ENCODE measurements around the gene SPARCL1.

Gene SPARCL1

GRCh38 chr4:87527431-87528220 lies 1.6 kb downstream of the SPARCL1 start:
- Histone ChIP-seq H3K9ac (ENCODE audit: low read length) (no peak overlapping the region), H2AFZ (ENCODE audit: low read length) (no peak overlapping the region), H3F3A (ENCODE audit: insufficient read depth, low read length) (no peaks in the 10 kb centered on the region), H3K36me3 (replicated peaks; ENCODE audit: insufficient read depth, low read length) (no peaks in the 10 kb centered on the region), H4K20me1 (ENCODE audit: insufficient read depth, low read length) (no peaks in the 10 kb centered on the region), H3K4me1 (ENCODE audit: low read length) (no peaks in the 10 kb centered on the region), H3K9me2 (replicated peaks; ENCODE audit: insufficient read depth, low read length) (no peaks in the 10 kb centered on the region), H3K4me3 (ENCODE audit: low read length) (no peak overlapping the region), H3K9me3 (replicated peaks; ENCODE audit: insufficient read depth, low read length) (no peaks in the 10 kb centered on the region), H3K27ac (ENCODE audit: low read length) (no peak overlapping the region), H3K4me2 (ENCODE audit: low read depth, low read length) (no peak overlapping the region), H3K79me2 (ENCODE audit: low read length) (no peaks in the 10 kb centered on the region), H3K27me3 (replicated peaks; ENCODE audit: insufficient read depth, low read length) (no peaks in the 10 kb centered on the region)
- TF ChIP-seq EZH2 (optimal IDR thresholded peaks at IDR 0.05; ENCODE audit: low read depth, low read length) = no peak
- DNase-seq = no peak

- no peak overlapping the region for H3K9ac ChIP-seq (ENCODE audit: low read length)
- no peaks in the 10 kb centered on the region for H4K20me1 ChIP-seq (ENCODE audit: insufficient read depth, low read length)
- H3K4me2 ChIP-seq (ENCODE audit: low read depth, low read length) = no peak overlapping the region
- no peak overlapping the region for H2AFZ ChIP-seq (ENCODE audit: low read length)
- H3K79me2 ChIP-seq (ENCODE audit: low read length) = no peaks in the 10 kb centered on the region
- TF ChIP-seq CTCF (IDR thresholded peaks at IDR 0.05; ENCODE audit: low read length) (no peak), EZH2 (optimal IDR thresholded peaks at IDR 0.05; ENCODE audit: low read depth, low read length) (no peak), EZH2phosphoT487 (IDR thresholded peaks at IDR 0.05; ENCODE audit: low read length) (no peak)
- H3K27ac ChIP-seq (ENCODE audit: low read length) = no peak overlapping the region
- no peaks in the 10 kb centered on the region for H3K9me3 ChIP-seq (replicated peaks; ENCODE audit: insufficient read depth, low read length)
- H3F3A ChIP-seq (ENCODE audit: insufficient read depth, low read length) = no peaks in the 10 kb centered on the region
- no peaks in the 10 kb centered on the region for H3K27me3 ChIP-seq (replicated peaks; ENCODE audit: insufficient read depth, low read length)
- no peak for DNase-seq
- no peaks in the 10 kb centered on the region for H3K9me2 ChIP-seq (replicated peaks; ENCODE audit: insufficient read depth, low read length)
- no peak overlapping the region for H3K4me3 ChIP-seq (ENCODE audit: low read length)
- H3K4me1 ChIP-seq (ENCODE audit: low read length) = peaks cover 13% of the 10 kb centered on the region
- no peaks in the 10 kb centered on the region for H3K36me3 ChIP-seq (replicated peaks; ENCODE audit: insufficient read depth, low read length)
Observed at GRCh38 chr4:87525636-87526295, 3.4 kb downstream of the SPARCL1 start.

- Histone ChIP-seq H4K20me1 (ENCODE audit: insufficient read depth, low read length) (no peaks in the 10 kb centered on the region), H2AFZ (ENCODE audit: low read length) (no peak overlapping the region), H3K9ac (ENCODE audit: low read length) (no peak overlapping the region), H3K36me3 (replicated peaks; ENCODE audit: insufficient read depth, low read length) (no peaks in the 10 kb centered on the region), H3K9me3 (replicated peaks; ENCODE audit: insufficient read depth, low read length) (no peaks in the 10 kb centered on the region), H3K9me2 (replicated peaks; ENCODE audit: insufficient read depth, low read length) (no peaks in the 10 kb centered on the region), H3K4me2 (ENCODE audit: low read depth, low read length) (no peak overlapping the region), H3F3A (ENCODE audit: insufficient read depth, low read length) (no peaks in the 10 kb centered on the region), H3K27me3 (replicated peaks; ENCODE audit: insufficient read depth, low read length) (no peaks in the 10 kb centered on the region), H3K79me2 (ENCODE audit: low read length) (no peaks in the 10 kb centered on the region), H3K27ac (ENCODE audit: low read length) (no peak overlapping the region), H3K4me3 (ENCODE audit: low read length) (no peak overlapping the region), H3K4me1 (ENCODE audit: low read length) (peaks cover 13% of the 10 kb centered on the region)
- no peak for TF ChIP-seq EZH2 (optimal IDR thresholded peaks at IDR 0.05; ENCODE audit: low read depth, low read length)
- TF ChIP-seq EZH2phosphoT487 (IDR thresholded peaks at IDR 0.05; ENCODE audit: low read length) = no peak
- TF ChIP-seq CTCF (IDR thresholded peaks at IDR 0.05; ENCODE audit: low read length) = no peak
- DNase-seq = no peak
Observed at GRCh38 chr4:87524456-87524855, 4.7 kb downstream of the SPARCL1 start.

- no peak for DNase-seq
- H3K4me1 ChIP-seq (ENCODE audit: low read length) = peaks cover 13% of the 10 kb centered on the region
- H3K4me2 ChIP-seq (ENCODE audit: low read depth, low read length) = no peak overlapping the region
- H3K9me3 ChIP-seq (replicated peaks; ENCODE audit: insufficient read depth, low read length) = no peaks in the 10 kb centered on the region
- H2AFZ ChIP-seq (ENCODE audit: low read length) = no peak overlapping the region
- no peaks in the 10 kb centered on the region for H3K79me2 ChIP-seq (ENCODE audit: low read length)
- no peak overlapping the region for H3K4me3 ChIP-seq (ENCODE audit: low read length)
- H3K9ac ChIP-seq (ENCODE audit: low read length) = no peak overlapping the region
- H3K36me3 ChIP-seq (replicated peaks; ENCODE audit: insufficient read depth, low read length) = no peaks in the 10 kb centered on the region
- no peak overlapping the region for H3K27ac ChIP-seq (ENCODE audit: low read length)
- H3F3A ChIP-seq (ENCODE audit: insufficient read depth, low read length) = no peaks in the 10 kb centered on the region
- H3K27me3 ChIP-seq (replicated peaks; ENCODE audit: insufficient read depth, low read length) = no peaks in the 10 kb centered on the region
- no peaks in the 10 kb centered on the region for H3K9me2 ChIP-seq (replicated peaks; ENCODE audit: insufficient read depth, low read length)
- no peak for TF ChIP-seq CTCF (IDR thresholded peaks at IDR 0.05; ENCODE audit: low read length)
- TF ChIP-seq EZH2 (optimal IDR thresholded peaks at IDR 0.05; ENCODE audit: low read depth, low read length) = no peak
- TF ChIP-seq EZH2phosphoT487 (IDR thresholded peaks at IDR 0.05; ENCODE audit: low read length) = no peak
- H4K20me1 ChIP-seq (ENCODE audit: insufficient read depth, low read length) = no peaks in the 10 kb centered on the region
Observed at GRCh38 chr4:87523307-87523706, 5.9 kb downstream of the SPARCL1 start.

All from MM.1S (cell line).